IMR-90 (cell line): ENCODE measurements around the gene DLG5. TPM values are rescaled to one million over a fixed set of nuclear protein-coding genes. Genes with fewer than 3 reads are reported as not detected.

Experiments
- BHLHE40 ChIP-seq: fragments of 150-350 bp; IDR thresholded peaks from 2 replicates; pipeline ENCODE4 v1.6.1; 2016; ENCODE audit warnings: mild to moderate bottlenecking, low read depth, low read length
- CHD1 ChIP-seq: IDR thresholded peaks from 2 replicates; pipeline ENCODE4 v1.6.1; 2012; ENCODE audit warnings: low read depth, low read length, improper control_type of control experiment
- ELK1 ChIP-seq: fragments of 150-350 bp; IDR thresholded peaks from 2 replicates; pipeline ENCODE4 v1.6.1; 2016; ENCODE audit warnings: low read depth, mild to moderate bottlenecking, low read length, moderate library complexity, borderline replicate concordance
- MAFK ChIP-seq: IDR thresholded peaks from 2 replicates; pipeline ENCODE4 v1.6.1; 2012; ENCODE audit warnings: low read depth, low read length, improper control_type of control experiment
- POLR2A ChIP-seq: IDR thresholded peaks from 2 replicates; pipeline ENCODE4 v1.6.1; 2012; ENCODE audit warnings: mild to moderate bottlenecking, low read depth, low read length
- RCOR1 ChIP-seq: IDR thresholded peaks from 2 replicates; pipeline ENCODE4 v1.6.1; 2012; ENCODE audit warnings: mild to moderate bottlenecking, low read length, improper control_type of control experiment; ENCODE audit not compliant: insufficient replicate concordance
- polyA plus RNA-seq, 3 experiments: library from polyadenylated mRNA; depleted of rRNA; stranded (reverse); fragments of >200 nt; gene quantifications; 2 replicates each; pipeline ENCODE4 v1.2.3, GENCODE V29; 2012; ENCODE audit warnings: low replicate concordance in 1 of 3
- total RNA-seq: library from RNA; depleted of rRNA; stranded (reverse); fragments of >200 nt; gene quantifications from 2 replicates; pipeline ENCODE4 v1.2.3, GENCODE V29; 2012

DLG5 gene
- total and polyA plus RNA-seq, 2 of the 4 experiments (the other 2 are of a cell fraction): 12.7 to 28.7 TPM

- no peak for TF ChIP-seq ELK1
- no peak for TF ChIP-seq MAFK
- TF ChIP-seq RCOR1: no peak
- no peak for TF ChIP-seq CHD1
- TF ChIP-seq BHLHE40: no peak
- TF ChIP-seq POLR2A: no peak
Observed at GRCh38 chr10:77869626-77870420, 56.7 kb downstream of the DLG5 start (continued).
